ENCODE results near the gene PODXL2. TPM values are rescaled to one million over a fixed set of nuclear protein-coding genes. Genes with fewer than 3 reads are reported as not detected.

Gene PODXL2
- total RNA-seq, 4 donors from 2014 or later: 3.2 to 8.8 (median 3.7) TPM

GRCh38 chr3:127678611-127679533, 49.9 kb downstream of the PODXL2 start:
- TF ChIP-seq CTCF (IDR thresholded peaks at IDR 0.05; ENCODE audit: low read depth): no peak

GRCh38 chr3:127679534-127680145, 50.7 kb downstream of the PODXL2 start:
- no peak for TF ChIP-seq CTCF (IDR thresholded peaks at IDR 0.05; ENCODE audit: low read depth)

GRCh38 chr3:127680146-127680661, 51.2 kb downstream of the PODXL2 start:
- no peak for TF ChIP-seq CTCF (IDR thresholded peaks at IDR 0.05; ENCODE audit: low read depth)

GRCh38 chr3:127680798-127681221, 51.8 kb downstream of the PODXL2 start:
- no peak for TF ChIP-seq CTCF (IDR thresholded peaks at IDR 0.05; ENCODE audit: low read depth)

- TF ChIP-seq CTCF (IDR thresholded peaks at IDR 0.05; ENCODE audit: low read depth): no peak
These were observed 53.6 kb downstream of the PODXL2 start for GRCh38 chr3:127682561-127682960.

GRCh38 chr3:127684871-127685707, 56.1 kb downstream of the PODXL2 start:
- TF ChIP-seq CTCF (IDR thresholded peaks at IDR 0.05; ENCODE audit: low read depth): no peak
